Upper lobe of right lung (tissue), 1 donor: ENCODE results near the gene CHMP4A. TPM values are rescaled to one million over a fixed set of nuclear protein-coding genes. Genes with fewer than 3 reads are reported as not detected.

Experiments
- ATAC-seq: fragments of 200-7000 bp; cut with Tn5 transposase; one replicate; pipeline ENCODE4 v1.9.1; 2020; ENCODE audit warnings: mild to moderate bottlenecking, moderate library complexity
- DNase-seq: peaks from one replicate; pipeline ENCODE4 v3.0.0-alpha.2; 2020
- H3K27ac ChIP-seq: fragments of 200-600 bp; one replicate; pipeline ENCODE4 v1.8.0; 2022
- H3K27me3 ChIP-seq: fragments of 200-600 bp; one replicate; pipeline ENCODE4 v1.8.0; 2022; ENCODE audit warnings: mild to moderate bottlenecking
- H3K36me3 ChIP-seq: fragments of 200-600 bp; one replicate; pipeline ENCODE4 v1.8.0; 2022
- H3K4me1 ChIP-seq: fragments of 200-600 bp; one replicate; pipeline ENCODE4 v1.8.0; 2022
- H3K4me3 ChIP-seq: fragments of 200-600 bp; one replicate; pipeline ENCODE4 v1.8.0; 2022; ENCODE audit warnings: mild to moderate bottlenecking
- H3K9me3 ChIP-seq: fragments of 200-600 bp; one replicate; pipeline ENCODE4 v1.8.0; 2022
- CTCF ChIP-seq: fragments of 200-600 bp; IDR thresholded peaks from one replicate; pipeline ENCODE4 v1.8.0; 2022; ENCODE audit warnings: antibody characterized with exemption
- intact Hi-C: fragments of 100-400 bp; cut with DNase I; formaldehyde crosslinking; loops from one replicate; pipeline ENCODE4 v1.11.0; 2022
- total RNA-seq: library from RNA; stranded (reverse); fragmentation: NEBNext Ultra II Directional; extraction: Animal tissue kit (Norgen Biotek cat#: 25700); gene quantifications from one replicate; pipeline ENCODE4 v1.2.1, GENCODE V29; 2021
- donor health status: DM: no; HTN: yes; CAD: no; lungs with severe emphysema.

The CHMP4A gene
- total RNA-seq, 1 donor from 2014 or later = 48.0 TPM

GRCh38 chr14:24215495-24216344 is 2.4 kb upstream of the CHMP4A start, which contains the start of gene MDP1:
Gene MDP1, minus strand, starts transcription at chr14:24216066. Its CDS starts 111 bp downstream, at chr14:24215955.
- peak; percentile 92 for DNase-seq
- TF ChIP-seq CTCF = peak; percentile 59
- Histone ChIP-seq H3K36me3 (peaks cover 15% of the 10 kb centered on the region), H3K4me3 (peak within 1 kb of the TSS; percentile 73), H3K4me1 (peaks cover 10% of the 10 kb centered on the region), H3K9me3 (no peaks in the 10 kb centered on the region), H3K27me3 (no peaks in the 10 kb centered on the region), H3K27ac (peak within 1 kb of the TSS; percentile 86)
- ATAC-seq = peak; percentile 85
- intact Hi-C loops = no loop called here

- DNase-seq (no peak), ATAC-seq (no peak)
- Histone ChIP-seq H3K27ac (peak overlapping the region; percentile 96), H3K4me1 (peaks cover 10% of the 10 kb centered on the region), H3K36me3 (peaks cover 31% of the 10 kb centered on the region), H3K27me3 (no peaks in the 10 kb centered on the region), H3K4me3 (peak overlapping the region; percentile 67), H3K9me3 (no peaks in the 10 kb centered on the region)
- TF ChIP-seq CTCF = no peak
- intact Hi-C loops = no loop called here
Measured at GRCh38 chr14:24213866-24214662, 776 bp upstream of the CHMP4A start.

- H3K4me3 ChIP-seq = no peak overlapping the region
- H3K27ac ChIP-seq = no peak overlapping the region
- DNase-seq (no peak), ATAC-seq (no peak)
- TF ChIP-seq CTCF = no peak
- peaks cover 10% of the 10 kb centered on the region for H3K4me1 ChIP-seq
- intact Hi-C loops = no loop called here
- H3K36me3 ChIP-seq = peaks cover 48% of the 10 kb centered on the region
- H3K9me3 ChIP-seq = no peaks in the 10 kb centered on the region
- no peaks in the 10 kb centered on the region for H3K27me3 ChIP-seq
Measured at GRCh38 chr14:24211311-24211710, 2.0 kb downstream of the CHMP4A start.

- intact Hi-C loops = no loop called here
- no peak overlapping the region for H3K27ac ChIP-seq
- no peak for TF ChIP-seq CTCF
- no peaks in the 10 kb centered on the region for H3K27me3 ChIP-seq
- H3K9me3 ChIP-seq = no peaks in the 10 kb centered on the region
- H3K4me3 ChIP-seq = no peak overlapping the region
- ATAC-seq = no peak
- no peak for DNase-seq
- H3K4me1 ChIP-seq = peaks cover 6% of the 10 kb centered on the region
- H3K36me3 ChIP-seq = peaks cover 61% of the 10 kb centered on the region
Measured at GRCh38 chr14:24207625-24208024, 5.7 kb downstream of the CHMP4A start.

- Histone ChIP-seq H3K4me1 (peaks cover 2% of the 10 kb centered on the region), H3K36me3 (peaks cover 65% of the 10 kb centered on the region), H3K9me3 (no peaks in the 10 kb centered on the region), H3K4me3 (no peak overlapping the region), H3K27me3 (no peaks in the 10 kb centered on the region), H3K27ac (no peak overlapping the region)
- TF ChIP-seq CTCF = no peak
- no peak for ATAC-seq
- DNase-seq = no peak
- intact Hi-C loops = no loop called here
Measured at GRCh38 chr14:24207104-24207551, 6.2 kb downstream of the CHMP4A start.
